PC-3 (cell line): ENCODE results near the gene ANKDD1B. TPM values are rescaled to one million over a fixed set of nuclear protein-coding genes. Genes with fewer than 3 reads are reported as not detected.

Experiments used
- ATAC-seq: fragments of 200-7000 bp; cut with Tn5 transposase; 2 replicates; pipeline ENCODE4 v1.9.1; 2020; ENCODE audit warnings: mild to moderate bottlenecking, moderate library complexity
- BruUV-seq: library from RNA; stranded (reverse); fragments of 400-500 nt; replicated peaks from 2 replicates; lab custom pipeline; 2021; lab: Mats Ljungman, UMichigan
- CTCF ChIA-PET: fragments of 300-600 bp; sonication (Branson Sonifier 250); formaldehyde crosslinking; loops from one replicate; lab custom pipeline; 2022; ENCODE audit warnings: antibody characterized with exemption; lab: Charles Lee
- POLR2A ChIA-PET: fragments of 300-600 bp; sonication (Branson Sonifier 250); formaldehyde crosslinking; loops from one replicate; lab custom pipeline; 2022; ENCODE audit warnings: antibody characterized with exemption; ENCODE audit not compliant: unreplicated experiment; lab: Charles Lee
- DNase-seq: peaks from one replicate; pipeline ENCODE4 v3.0.0-alpha.2; 2015
- H2AFZ ChIP-seq: fragments of 300-600 bp; sonication (generic); 2 replicates; pipeline ENCODE4 v1.6.0; 2016; ENCODE audit warnings: antibody characterized with exemption, low read length
- H3F3A ChIP-seq: fragments of 300-600 bp; sonication (generic); one replicate; pipeline ENCODE4 v1.6.0; 2017; ENCODE audit warnings: antibody characterized with exemption, low read length, control low read depth, mild to moderate bottlenecking; ENCODE audit not compliant: unreplicated experiment
- H3K27ac ChIP-seq: fragments of 300-600 bp; sonication (generic); 2 replicates; pipeline ENCODE4 v1.5.1; 2016; ENCODE audit warnings: mild to moderate bottlenecking, low read length
- H3K27me3 ChIP-seq: fragments of 300-600 bp; sonication (generic); 2 replicates; pipeline ENCODE4 v1.6.1; 2016; ENCODE audit warnings: low read length, mixed read lengths
- H3K36me3 ChIP-seq: fragments of 300-600 bp; sonication (generic); 2 replicates; pipeline ENCODE4 v1.6.1; 2016; ENCODE audit warnings: low read depth, mixed run types, low read length, mixed read lengths
- H3K4me1 ChIP-seq: fragments of 300-600 bp; sonication (generic); 2 replicates; pipeline ENCODE4 v1.5.1; 2016; ENCODE audit warnings: low read length; ENCODE audit not compliant: insufficient read depth
- H3K4me2 ChIP-seq: fragments of 300-600 bp; sonication (generic); 2 replicates; pipeline ENCODE4 v1.6.0; 2016; ENCODE audit warnings: low read length
- H3K4me3 ChIP-seq: fragments of 300-600 bp; sonication (generic); 2 replicates; pipeline ENCODE4 v1.5.1; 2016; ENCODE audit warnings: mild to moderate bottlenecking, low read length, mixed read lengths
- H3K79me2 ChIP-seq: fragments of 300-600 bp; sonication (generic); 2 replicates; pipeline ENCODE4 v1.6.1; 2017; ENCODE audit warnings: low read length, mixed read lengths
- H3K9ac ChIP-seq: fragments of 300-600 bp; sonication (generic); 2 replicates; pipeline ENCODE4 v1.6.0; 2016; ENCODE audit warnings: mild to moderate bottlenecking, low read length
- H3K9me2 ChIP-seq: fragments of 300-600 bp; sonication (generic); replicated peaks from 2 replicates; pipeline ENCODE4 v1.6.1; 2016; ENCODE audit warnings: mixed run types, low read length, mixed read lengths
- H3K9me3 ChIP-seq: fragments of 300-600 bp; sonication (generic); 2 replicates; pipeline ENCODE4 v1.6.1; 2016; ENCODE audit warnings: low read length, mixed read lengths
- H4K20me1 ChIP-seq: fragments of 300-600 bp; sonication (generic); 2 replicates; pipeline ENCODE4 v1.6.1; 2016; ENCODE audit warnings: low read length, mixed read lengths
- CTCF ChIP-seq: fragments of 300-600 bp; sonication (generic); conservative IDR thresholded peaks from 2 replicates; pipeline ENCODE4 v1.5.1; 2017; ENCODE audit warnings: antibody characterized with exemption, low read depth, mild to moderate bottlenecking, low read length
- EZH2 ChIP-seq: fragments of 300-600 bp; sonication (generic); IDR thresholded peaks from one replicate; pipeline ENCODE4 v1.6.1; 2017; ENCODE audit warnings: antibody characterized with exemption, mild to moderate bottlenecking, low read length; ENCODE audit not compliant: unreplicated experiment
- EZH2phosphoT487 ChIP-seq: fragments of 300-600 bp; sonication (generic); IDR thresholded peaks from 2 replicates; pipeline ENCODE4 v1.6.1; 2018; ENCODE audit warnings: mild to moderate bottlenecking, antibody characterized with exemption, low read length, borderline replicate concordance
- intact Hi-C: fragments of 100-400 bp; cut with micrococcal nuclease; formaldehyde crosslinking; loops from 2 replicates; pipeline ENCODE4 v1.9.0; 2023
- total RNA-seq: library from RNA; depleted of rRNA; stranded (reverse); fragments of >200 nt; gene quantifications from 2 replicates; pipeline ENCODE4 v1.2.3, GENCODE V29; 2014

The ANKDD1B gene
- total RNA-seq, 1 experiment from 2014 or later: 0.04 TPM

- no peak for DNase-seq
- no peaks in the 10 kb centered on the region for H3K9me2 ChIP-seq
- TF ChIP-seq EZH2phosphoT487 (no peak), CTCF (no peak), EZH2 (no peak)
- ChIA-PET POLR2A (interaction anchor here (0.6 kb wide), 1 partner anchor 159 kb away, joined by 5 read pairs; no protein-coding TSS in a partner anchor), CTCF (interaction anchor here (0.5 kb wide), 1 partner anchor 48 kb away, joined by 3 read pairs; the partner anchor contains the start of gene POC5)
- H4K20me1 ChIP-seq: no peaks in the 10 kb centered on the region
- H3K9me3 ChIP-seq: no peaks in the 10 kb centered on the region
- H3K4me2 ChIP-seq: no peak overlapping the region
- intact Hi-C loops: loop anchor here (5.0 kb wide), 1 partner anchor 86 kb away; no protein-coding TSS in a partner anchor
- no peaks in the 10 kb centered on the region for H3F3A ChIP-seq
- no peak overlapping the region for H3K9ac ChIP-seq
- no peak overlapping the region for H3K4me3 ChIP-seq
- H3K79me2 ChIP-seq: no peaks in the 10 kb centered on the region
- no peak overlapping the region for H2AFZ ChIP-seq
- H3K4me1 ChIP-seq: peaks cover 16% of the 10 kb centered on the region
- no TSS peak for BruUV-seq
- peaks cover 4% of the 10 kb centered on the region; the same call in 1 of the 2 replicates for H3K36me3 ChIP-seq
- H3K27me3 ChIP-seq: no peaks in the 10 kb centered on the region
- H3K27ac ChIP-seq: no peak overlapping the region
- ATAC-seq: peak; percentile 13
Measured at GRCh38 chr5:75668445-75668844, 57.2 kb downstream of the ANKDD1B start.

GRCh38 chr5:75668977-75669689 lies 57.9 kb downstream of the ANKDD1B start:
- intact Hi-C loops: loop anchor here (5.0 kb wide), 1 partner anchor 87 kb away; no protein-coding TSS in a partner anchor
- Histone ChIP-seq H3K4me1 (peaks cover 16% of the 10 kb centered on the region), H3K79me2 (no peaks in the 10 kb centered on the region), H3K9ac (no peak overlapping the region), H3K27ac (peak overlapping the region; percentile 36; the same call in 1 of the 2 replicates), H3K36me3 (peaks cover 5% of the 10 kb centered on the region; the same call in 1 of the 2 replicates), H3K27me3 (no peaks in the 10 kb centered on the region), H3F3A (no peaks in the 10 kb centered on the region), H3K4me3 (peak overlapping the region; percentile 42; the same call in 1 of the 2 replicates), H3K4me2 (peak overlapping the region; percentile 84), H2AFZ (peak overlapping the region; percentile 43), H4K20me1 (no peaks in the 10 kb centered on the region), H3K9me3 (no peaks in the 10 kb centered on the region), H3K9me2 (no peaks in the 10 kb centered on the region)
- ATAC-seq: peak; percentile 72
- ChIA-PET CTCF (interaction anchor here (0.5 kb wide), 1 partner anchor 48 kb away, joined by 3 read pairs; the partner anchor contains the start of gene POC5), POLR2A (interaction anchor here (0.5 to 0.6 kb wide), 2 partner anchors 13 to 160 kb away, joined by 4 to 5 read pairs; no protein-coding TSS in a partner anchor)
- BruUV-seq: no TSS peak
- no peak for TF ChIP-seq EZH2phosphoT487
- no peak for TF ChIP-seq EZH2
- no peak for TF ChIP-seq CTCF
- DNase-seq: peak; percentile 43
